GM19463 (cell line): ENCODE data around the gene SRC.

ENCODE experiments used
- ATAC-seq: cut with Tn5 transposase; IDR thresholded peaks from one replicate; pipeline ENCODE4 v1.9.1; 2021; ENCODE audit warnings: mild to moderate bottlenecking, moderate library complexity; ENCODE audit not compliant: unreplicated experiment

SRC gene

GRCh38 chr20:37407573-37408002, 61.6 kb downstream of the SRC start:
- no peak for ATAC-seq

- ATAC-seq: no peak
These were observed 62.6 kb downstream of the SRC start for GRCh38 chr20:37408302-37409193.

DNA sequence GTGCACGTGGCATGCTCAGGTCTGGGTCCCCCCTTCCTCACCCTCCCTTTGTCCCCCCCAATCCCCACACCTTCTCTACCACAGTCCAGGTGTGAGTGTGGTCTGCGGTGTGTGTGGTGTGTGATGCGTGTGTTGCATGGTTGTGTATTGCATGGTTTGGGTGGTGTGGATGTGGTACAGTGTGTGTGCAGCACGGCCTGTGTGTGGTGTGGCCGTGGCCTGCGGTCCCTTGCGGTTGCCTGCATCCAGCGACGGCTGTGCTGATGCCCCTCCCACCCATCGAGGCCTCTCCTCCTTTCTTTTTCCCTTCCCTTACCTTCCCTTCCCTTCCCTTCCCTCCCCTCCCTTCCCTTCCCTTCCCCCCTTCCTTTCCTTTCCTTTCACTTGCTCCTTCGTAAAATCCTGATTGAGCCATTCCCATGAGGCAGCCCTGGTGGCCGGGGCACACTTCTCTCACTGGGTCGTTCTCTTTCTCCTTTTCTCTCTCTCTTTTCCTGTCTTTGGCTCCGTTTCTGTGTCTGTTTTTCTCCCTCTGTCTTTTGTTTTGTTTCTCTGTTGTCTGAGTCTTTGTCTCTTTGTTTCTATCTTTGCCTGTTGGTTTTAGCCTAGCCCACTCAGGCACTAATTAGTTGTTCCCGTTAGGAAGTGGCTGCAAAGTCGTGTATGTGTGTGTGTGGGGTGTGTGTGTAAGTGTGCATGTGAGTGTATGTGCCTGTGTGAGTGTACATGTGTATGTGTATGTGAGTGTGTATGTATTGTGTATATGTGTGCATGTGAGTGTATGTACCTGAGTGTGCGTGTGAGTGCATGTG, 65.7 kb downstream of the SRC start:
- ATAC-seq: no peak

- no peak for ATAC-seq
These were observed 67.0 kb downstream of the SRC start for GRCh38 chr20:37413023-37413334.

DNA sequence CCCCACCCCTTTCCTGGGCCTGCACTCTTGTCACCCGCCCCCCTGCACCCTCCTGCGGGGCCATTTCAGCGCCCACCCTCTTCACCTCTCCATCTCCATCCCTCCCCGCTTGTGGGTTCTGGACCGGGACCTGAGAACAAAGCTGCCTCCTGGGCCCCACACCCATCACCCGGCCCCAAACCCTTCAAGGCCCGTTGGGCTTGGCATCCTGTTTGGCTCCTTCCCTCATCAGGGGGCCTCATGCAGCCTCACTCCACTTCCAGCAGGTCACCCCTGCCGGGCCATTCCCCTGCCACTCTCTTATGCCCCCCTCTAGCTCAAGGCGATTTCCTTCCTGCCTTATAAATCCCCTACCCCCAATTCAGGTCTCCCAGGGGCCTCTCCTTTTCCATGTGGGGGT, 67.4 kb downstream of the SRC start:
- no peak for ATAC-seq

GRCh38 chr20:37414224-37415035, 68.5 kb downstream of the SRC start:
- ATAC-seq: no peak

DNA sequence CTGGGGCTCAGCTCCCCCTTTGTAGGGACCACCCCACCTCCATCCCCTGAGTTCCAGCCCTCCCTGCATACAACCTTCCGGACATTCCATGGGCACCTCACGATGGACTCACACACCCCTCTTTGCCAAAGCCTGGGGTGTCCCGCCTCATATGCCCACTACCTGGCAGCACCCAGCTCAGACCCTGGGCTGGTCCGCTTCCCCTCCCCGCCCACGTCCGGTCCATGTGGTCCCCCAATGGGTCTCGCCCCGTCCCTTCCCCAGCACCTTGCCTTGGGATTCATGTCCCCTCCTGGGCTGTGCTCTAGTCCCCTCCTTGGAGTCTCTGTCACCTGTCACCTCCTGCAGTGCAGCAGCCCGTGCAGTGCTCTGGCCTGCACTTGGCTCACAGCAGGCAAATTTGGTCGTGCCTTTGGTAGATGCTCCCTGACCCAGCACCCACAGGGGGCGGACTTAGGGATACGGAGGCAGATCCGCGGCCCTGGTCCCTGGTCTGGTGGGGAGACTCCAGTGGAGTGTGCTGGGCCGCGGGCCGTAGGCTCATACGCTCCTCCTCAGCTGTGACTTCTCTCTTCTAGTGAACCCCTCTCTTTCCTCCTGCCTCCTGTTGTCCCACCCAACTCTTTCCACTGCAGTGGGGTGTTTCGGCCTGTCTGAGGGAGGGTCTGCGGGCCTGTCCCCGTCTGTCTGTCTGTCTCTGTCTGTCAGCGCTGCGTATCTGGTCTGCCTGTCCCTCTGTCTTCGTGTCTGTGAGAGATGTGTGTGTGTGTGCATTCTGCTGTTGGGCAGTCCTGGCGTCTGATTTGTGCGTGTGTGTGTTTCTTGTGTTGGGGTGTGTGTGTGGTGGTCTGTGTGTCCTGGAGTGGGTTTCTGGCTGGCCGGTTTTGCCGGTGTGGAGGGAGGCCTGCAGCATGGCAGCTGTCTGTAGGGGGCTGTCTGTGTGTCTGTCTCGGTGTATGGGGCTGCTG, 69.5 kb downstream of the SRC start:
- no peak for ATAC-seq

DNA sequence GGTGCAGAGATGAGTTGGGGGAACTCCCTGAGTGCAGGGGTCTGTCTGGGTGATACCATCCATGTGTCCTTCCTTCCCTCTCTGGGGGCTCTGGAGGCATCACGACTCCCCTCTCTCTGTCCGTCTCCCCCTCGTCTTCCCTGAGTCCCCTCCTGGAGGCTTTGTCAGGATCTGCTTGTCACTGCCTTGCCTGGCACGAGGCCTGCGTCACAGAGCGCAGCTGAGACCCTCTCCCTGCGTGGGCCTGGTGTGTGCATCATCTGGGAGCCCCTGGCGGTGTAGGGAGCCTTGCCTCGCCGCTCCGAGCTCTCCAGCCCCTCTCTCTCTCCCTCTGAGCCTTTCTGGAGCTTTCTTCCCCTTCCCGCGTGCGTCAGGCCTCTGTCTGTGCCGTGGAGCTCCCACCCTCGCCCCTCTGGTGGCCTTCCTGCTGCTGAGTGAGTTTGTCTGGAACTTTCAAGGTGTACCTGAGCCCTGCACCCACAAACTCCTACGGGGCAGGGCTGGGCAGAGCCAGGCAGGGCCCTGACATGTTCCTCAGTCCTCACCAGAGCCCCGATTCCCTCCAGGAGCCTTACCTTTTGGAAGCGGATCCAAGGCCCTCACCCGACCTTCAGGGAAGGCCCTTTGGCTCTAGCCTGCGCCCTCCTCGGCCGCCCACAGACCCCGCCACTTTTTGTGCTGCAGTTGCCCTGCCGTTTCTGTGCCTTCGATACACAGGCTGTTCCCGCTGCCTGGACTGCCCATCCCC, 70.3 kb downstream of the SRC start:
- ATAC-seq: no peak

DNA sequence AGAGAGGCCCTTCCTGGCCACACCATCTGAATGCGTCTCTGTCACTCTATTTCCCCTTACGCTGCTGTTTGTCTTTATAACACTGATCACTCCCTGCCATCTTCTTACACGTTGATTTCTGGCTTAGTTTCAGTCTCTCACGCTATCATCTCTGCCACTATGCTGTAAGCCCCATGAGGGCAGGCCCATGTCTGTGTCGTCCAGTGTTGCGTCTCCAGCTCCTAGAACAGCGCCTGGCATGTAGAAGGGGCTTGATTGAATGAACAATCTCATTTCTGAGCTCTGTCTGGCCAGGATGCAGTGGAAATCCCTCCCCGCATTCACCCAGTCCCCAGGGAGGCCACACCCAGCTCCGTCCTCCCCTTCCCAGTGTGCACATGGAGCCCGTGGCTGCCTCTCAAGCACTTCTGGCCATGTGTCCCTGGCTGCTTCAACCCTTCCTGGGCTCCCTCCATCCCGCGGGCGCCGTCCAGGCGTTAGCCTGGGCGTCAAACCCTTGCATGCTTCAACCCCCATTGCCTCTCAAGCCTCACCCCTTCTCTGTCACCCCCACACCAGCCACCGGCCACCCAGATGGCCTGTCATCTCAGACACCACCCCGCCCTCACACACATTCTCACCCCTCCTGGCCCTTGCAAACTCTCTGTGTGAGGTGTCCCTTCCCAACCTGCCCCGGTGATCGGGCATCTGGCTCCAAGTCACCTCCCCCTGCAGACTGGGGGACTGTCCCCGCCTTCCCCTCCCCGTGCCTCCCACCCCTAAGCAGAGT, 71.1 kb downstream of the SRC start:
- ATAC-seq: no peak

- ATAC-seq: no peak
These were observed 71.9 kb downstream of the SRC start for GRCh38 chr20:37417617-37418467.

DNA sequence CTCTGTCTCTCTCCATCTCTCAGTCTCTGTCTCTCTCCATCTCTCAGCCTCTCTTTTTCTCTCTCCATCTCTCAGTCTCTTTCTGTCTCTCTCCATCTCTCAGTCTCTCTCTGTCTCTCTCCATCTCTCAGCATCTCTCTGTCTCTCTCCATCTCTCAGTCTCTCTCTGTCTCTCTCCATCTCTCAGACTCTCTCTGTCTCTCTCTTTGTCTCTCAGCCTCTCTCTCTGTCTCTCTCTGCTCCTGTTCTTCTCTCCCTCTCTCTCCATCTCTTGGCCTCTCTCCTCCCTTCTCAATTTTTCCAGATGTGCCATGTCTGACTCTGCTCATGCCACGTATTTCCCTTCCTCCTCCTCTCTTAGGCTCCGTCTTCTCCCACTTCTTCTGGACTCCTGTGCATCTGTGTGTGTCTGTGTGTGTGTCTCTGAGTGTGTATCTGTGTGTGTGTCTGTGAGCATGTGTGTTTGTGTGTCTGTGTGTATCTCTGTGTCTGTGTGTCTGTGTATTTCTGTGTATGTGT, 72.7 kb downstream of the SRC start:
- ATAC-seq: no peak

- ATAC-seq: no peak
These were observed 73.4 kb downstream of the SRC start for GRCh38 chr20:37419307-37419706.

DNA sequence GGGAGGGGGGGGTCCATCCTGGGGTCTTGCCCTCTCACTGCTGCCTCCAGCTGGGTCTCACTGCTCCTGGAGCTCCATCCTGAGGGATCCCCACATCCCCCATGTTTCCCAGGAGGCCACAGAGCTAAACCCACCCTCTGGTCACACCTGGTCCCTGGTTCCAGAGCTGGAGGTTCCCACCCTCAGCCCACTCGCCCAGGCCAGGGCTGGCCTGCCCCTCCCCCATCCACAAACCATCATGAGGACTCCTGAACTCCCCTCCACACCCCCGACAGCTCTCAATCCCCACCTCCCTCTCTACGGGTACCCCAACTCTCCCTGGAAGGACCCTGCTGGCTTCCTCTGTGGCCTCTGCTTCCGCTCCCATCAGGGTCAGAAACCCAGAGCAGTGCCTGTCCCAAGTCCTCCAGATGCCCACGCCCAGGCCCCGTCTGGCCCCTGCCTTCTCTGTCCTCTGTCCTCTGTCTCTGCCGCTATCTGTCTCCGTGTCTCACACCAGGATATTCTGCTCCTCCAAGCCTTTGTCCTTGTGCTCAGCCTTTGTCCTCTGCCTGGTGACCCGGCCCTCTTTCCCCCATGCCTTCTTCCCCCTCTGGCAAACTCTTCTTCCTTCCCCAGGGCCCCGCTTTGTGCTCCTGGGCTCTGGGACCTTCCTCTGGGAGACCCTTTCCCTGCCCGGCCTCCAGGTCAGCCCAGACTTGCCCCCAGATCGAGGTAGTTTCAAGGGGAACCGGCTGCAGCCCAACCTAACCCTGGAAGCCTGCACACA, 74.0 kb downstream of the SRC start:
- ATAC-seq: no peak

DNA sequence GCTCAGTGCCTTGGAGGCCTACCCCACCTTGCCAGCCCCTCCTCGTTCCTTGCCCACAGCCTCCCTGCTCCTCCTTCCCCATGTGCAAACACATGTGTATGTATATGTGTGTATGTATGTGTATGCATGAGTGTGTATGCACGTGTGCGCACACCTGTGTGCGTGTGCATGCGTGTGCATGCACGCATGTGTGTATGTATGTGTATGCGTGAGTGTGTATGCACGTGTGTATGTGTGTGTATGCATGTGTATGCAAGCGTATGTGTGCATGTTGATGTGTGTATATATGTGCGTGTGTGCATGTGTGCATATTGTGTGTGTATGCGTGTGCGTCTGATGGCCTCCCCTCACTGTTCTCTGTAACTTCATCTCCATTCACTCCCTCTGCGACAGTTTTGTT, 74.7 kb downstream of the SRC start:
- no peak for ATAC-seq

- no peak for ATAC-seq
These were observed 75.3 kb downstream of the SRC start for GRCh38 chr20:37421060-37421905.

- no peak for ATAC-seq
These were observed 76.0 kb downstream of the SRC start for GRCh38 chr20:37421988-37422387.
